OCI-LY1 (cell line): ENCODE results near the gene GPR107.

ENCODE experiments used
- H2AFZ ChIP-seq: fragments of 200-600 bp; sonication (generic), shearing (Covaris generic); 2 replicates; pipeline ENCODE4 v1.6.0; 2014; ENCODE audit warnings: antibody characterized with exemption, mild to moderate bottlenecking, low read length
- H3F3A ChIP-seq: fragments of 200-600 bp; sonication (generic), shearing (Covaris generic); 2 replicates; pipeline ENCODE4 v1.6.0; 2014; ENCODE audit warnings: mild to moderate bottlenecking, antibody characterized with exemption, low read length, moderate library complexity; ENCODE audit not compliant: insufficient read depth
- H3K27ac ChIP-seq: fragments of 200-600 bp; sonication (generic); 2 replicates; pipeline ENCODE4 v1.5.1; 2014; ENCODE audit warnings: low read length, mixed run types, mild to moderate bottlenecking, low read depth; ENCODE audit not compliant: poor library complexity, severe bottlenecking
- H3K27me3 ChIP-seq: fragments of 200-600 bp; sonication (generic); 2 replicates; pipeline ENCODE4 v1.6.0; 2014; ENCODE audit warnings: antibody characterized with exemption, mild to moderate bottlenecking, low read length, moderate library complexity; ENCODE audit not compliant: insufficient read depth
- H3K36me3 ChIP-seq: fragments of 200-600 bp; sonication (generic); 2 replicates; pipeline ENCODE4 v1.6.1; 2014; ENCODE audit warnings: mild to moderate bottlenecking, antibody characterized with exemption, low read length, moderate library complexity, mixed read lengths; ENCODE audit not compliant: insufficient read depth
- H3K4me1 ChIP-seq: fragments of 200-600 bp; sonication (generic); 2 replicates; pipeline ENCODE4 v1.5.1; 2014; ENCODE audit warnings: mild to moderate bottlenecking, low read length, moderate library complexity; ENCODE audit not compliant: insufficient read depth, severe bottlenecking
- H3K4me2 ChIP-seq: fragments of 200-600 bp; sonication (generic), shearing (Covaris generic); 2 replicates; pipeline ENCODE4 v1.6.1; 2014; ENCODE audit warnings: low read length
- H3K4me3 ChIP-seq: fragments of 200-600 bp; sonication (generic); 2 replicates; pipeline ENCODE4 v1.5.1; 2014; ENCODE audit warnings: low read length, low read depth, mild to moderate bottlenecking, mixed read lengths; ENCODE audit not compliant: poor library complexity, severe bottlenecking
- H3K79me2 ChIP-seq: fragments of 200-600 bp; shearing (Covaris generic); 2 replicates; pipeline ENCODE4 v1.6.1; 2016; ENCODE audit warnings: mixed run types, low read length, mixed read lengths; ENCODE audit not compliant: insufficient read depth
- H3K9ac ChIP-seq: fragments of 200-600 bp; sonication (generic), shearing (Covaris generic); 2 replicates; pipeline ENCODE4 v1.6.1; 2014; ENCODE audit warnings: mild to moderate bottlenecking, low read length, mixed read lengths
- H3K9me2 ChIP-seq: fragments of 200-600 bp; sonication (generic), shearing (Covaris generic); 2 replicates; pipeline ENCODE4 v1.6.1; 2014; ENCODE audit warnings: low read depth, mild to moderate bottlenecking, low read length, mixed read lengths
- H3K9me3 ChIP-seq: fragments of 200-600 bp; shearing (Covaris generic); 2 replicates; pipeline ENCODE4 v1.6.1; 2014; ENCODE audit warnings: low read length, mixed read lengths
- H4K20me1 ChIP-seq: fragments of 200-600 bp; sonication (generic), shearing (Covaris generic); 2 replicates; pipeline ENCODE4 v1.6.0; 2016; ENCODE audit warnings: mild to moderate bottlenecking, low read length; ENCODE audit not compliant: insufficient read depth
- EZH2 ChIP-seq: fragments of 200-600 bp; sonication (generic), shearing (Covaris generic); IDR thresholded peaks from 2 replicates; pipeline ENCODE4 v1.8.0; 2017; ENCODE audit warnings: borderline replicate concordance, mixed run types, mild to moderate bottlenecking, antibody characterized with exemption, low read length, moderate library complexity, mixed read lengths
- TF ChIP-seq, protein P1 (sequence below): fragments of 200-600 bp; sonication (generic), shearing (Covaris generic); IDR thresholded peaks from 2 replicates; pipeline ENCODE4 v1.5.1; 2017; ENCODE audit warnings: mild to moderate bottlenecking, antibody characterized with exemption, low read length, moderate library complexity, mixed read lengths

GPR107 gene

DNA sequence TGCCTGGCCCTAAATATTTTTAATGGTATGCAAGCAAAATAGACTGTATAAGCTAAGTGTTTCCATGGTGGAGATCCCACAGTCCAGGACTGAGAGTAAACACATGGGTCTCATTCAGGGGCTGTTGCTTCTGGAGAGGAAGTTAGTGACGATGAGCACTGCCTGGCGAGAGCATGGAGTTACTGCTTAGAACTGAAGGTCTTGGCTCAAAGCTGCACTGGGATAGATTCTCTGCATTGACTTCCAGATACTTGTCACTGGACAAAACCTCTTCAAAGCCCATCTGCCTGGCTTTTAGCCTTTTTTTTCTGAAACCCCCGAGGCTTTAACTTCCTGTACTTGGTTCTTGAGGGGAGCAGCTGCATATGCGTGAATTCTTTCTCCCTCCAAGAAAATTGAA is 39.2 kb downstream of the GPR107 start:
- Histone ChIP-seq H3K79me2 (no peaks in the 10 kb centered on the region), H3K27me3 (no peaks in the 10 kb centered on the region), H2AFZ (no peak overlapping the region), H3K9me3 (no peaks in the 10 kb centered on the region), H3K27ac (no peak overlapping the region), H3K4me2 (no peak overlapping the region), H3F3A (no peaks in the 10 kb centered on the region), H4K20me1 (no peaks in the 10 kb centered on the region), H3K4me1 (no peaks in the 10 kb centered on the region), H3K9ac (no peak overlapping the region), H3K36me3 (peaks cover 36% of the 10 kb centered on the region), H3K9me2 (no peaks in the 10 kb centered on the region), H3K4me3 (no peak overlapping the region)
- TF ChIP-seq, protein P1, sequence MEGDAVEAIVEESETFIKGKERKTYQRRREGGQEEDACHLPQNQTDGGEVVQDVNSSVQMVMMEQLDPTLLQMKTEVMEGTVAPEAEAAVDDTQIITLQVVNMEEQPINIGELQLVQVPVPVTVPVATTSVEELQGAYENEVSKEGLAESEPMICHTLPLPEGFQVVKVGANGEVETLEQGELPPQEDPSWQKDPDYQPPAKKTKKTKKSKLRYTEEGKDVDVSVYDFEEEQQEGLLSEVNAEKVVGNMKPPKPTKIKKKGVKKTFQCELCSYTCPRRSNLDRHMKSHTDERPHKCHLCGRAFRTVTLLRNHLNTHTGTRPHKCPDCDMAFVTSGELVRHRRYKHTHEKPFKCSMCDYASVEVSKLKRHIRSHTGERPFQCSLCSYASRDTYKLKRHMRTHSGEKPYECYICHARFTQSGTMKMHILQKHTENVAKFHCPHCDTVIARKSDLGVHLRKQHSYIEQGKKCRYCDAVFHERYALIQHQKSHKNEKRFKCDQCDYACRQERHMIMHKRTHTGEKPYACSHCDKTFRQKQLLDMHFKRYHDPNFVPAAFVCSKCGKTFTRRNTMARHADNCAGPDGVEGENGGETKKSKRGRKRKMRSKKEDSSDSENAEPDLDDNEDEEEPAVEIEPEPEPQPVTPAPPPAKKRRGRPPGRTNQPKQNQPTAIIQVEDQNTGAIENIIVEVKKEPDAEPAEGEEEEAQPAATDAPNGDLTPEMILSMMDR = no peak
- TF ChIP-seq EZH2 = no peak

DNA sequence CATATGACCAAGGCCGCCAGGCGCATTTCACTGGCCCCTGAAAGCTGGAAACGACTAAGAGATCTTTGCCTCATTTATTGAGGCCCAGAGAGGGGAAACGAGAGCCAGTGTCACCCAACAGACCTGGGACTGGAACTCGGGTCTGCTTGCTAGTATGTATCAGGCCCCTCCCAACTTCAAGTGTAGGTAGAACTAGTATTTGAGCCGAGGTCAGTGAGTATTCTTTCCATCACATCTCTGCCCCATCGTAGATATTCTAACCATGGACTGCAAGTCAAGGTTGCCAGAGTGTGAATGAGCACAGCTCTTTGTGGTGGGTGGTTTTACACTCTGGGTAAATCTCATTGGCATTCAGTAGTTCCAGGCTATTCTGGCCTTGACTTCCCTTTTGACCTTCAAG is 42.2 kb downstream of the GPR107 start:
- H3K27ac ChIP-seq = no peak overlapping the region

DNA sequence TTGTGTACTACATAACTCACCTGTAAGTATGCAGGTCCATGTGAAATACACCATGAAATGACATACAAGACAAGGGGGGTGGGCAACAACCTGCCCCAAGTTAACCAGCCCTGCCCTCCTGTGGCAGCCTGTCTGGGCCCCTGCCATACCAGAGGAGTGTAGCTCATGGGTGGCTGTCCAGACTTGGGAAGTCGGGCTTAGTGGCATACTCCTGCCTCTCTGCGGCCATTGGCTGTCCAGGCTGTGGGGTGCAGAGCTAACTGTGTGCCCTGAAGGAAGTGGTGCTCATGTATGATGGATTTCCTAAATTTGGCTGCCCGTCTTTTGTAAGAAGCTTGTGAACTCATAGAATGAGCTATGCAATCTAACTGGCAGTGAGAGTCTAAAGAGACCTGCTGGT is 47.0 kb downstream of the GPR107 start:
- H2AFZ ChIP-seq = no peak overlapping the region
- H3K36me3 ChIP-seq = peaks cover 49% of the 10 kb centered on the region
- H4K20me1 ChIP-seq = no peaks in the 10 kb centered on the region
- no peaks in the 10 kb centered on the region for H3K9me2 ChIP-seq
- no peaks in the 10 kb centered on the region for H3K9me3 ChIP-seq
- no peaks in the 10 kb centered on the region for H3K4me1 ChIP-seq
- H3K9ac ChIP-seq = no peak overlapping the region
- no peaks in the 10 kb centered on the region for H3K27me3 ChIP-seq
- no peak for TF ChIP-seq EZH2
- TF ChIP-seq, protein P1 = no peak
- H3K27ac ChIP-seq = no peak overlapping the region
- no peak overlapping the region for H3K4me2 ChIP-seq
- no peaks in the 10 kb centered on the region for H3F3A ChIP-seq
- H3K4me3 ChIP-seq = no peak overlapping the region
- no peaks in the 10 kb centered on the region for H3K79me2 ChIP-seq

More for the DNA sequence above, 42.2 kb downstream of the GPR107 start:
- no peak overlapping the region for H3K4me3 ChIP-seq
- H3K4me1 ChIP-seq = no peaks in the 10 kb centered on the region
- no peaks in the 10 kb centered on the region for H3K9me2 ChIP-seq
- H3K27me3 ChIP-seq = no peaks in the 10 kb centered on the region
- H2AFZ ChIP-seq = no peak overlapping the region
- no peaks in the 10 kb centered on the region for H3K79me2 ChIP-seq
- TF ChIP-seq EZH2 = no peak
- peaks cover 42% of the 10 kb centered on the region for H3K36me3 ChIP-seq
- no peaks in the 10 kb centered on the region for H3F3A ChIP-seq
- no peaks in the 10 kb centered on the region for H3K9me3 ChIP-seq
- H4K20me1 ChIP-seq = no peaks in the 10 kb centered on the region
- H3K4me2 ChIP-seq = no peak overlapping the region
- H3K9ac ChIP-seq = no peak overlapping the region

DNA sequence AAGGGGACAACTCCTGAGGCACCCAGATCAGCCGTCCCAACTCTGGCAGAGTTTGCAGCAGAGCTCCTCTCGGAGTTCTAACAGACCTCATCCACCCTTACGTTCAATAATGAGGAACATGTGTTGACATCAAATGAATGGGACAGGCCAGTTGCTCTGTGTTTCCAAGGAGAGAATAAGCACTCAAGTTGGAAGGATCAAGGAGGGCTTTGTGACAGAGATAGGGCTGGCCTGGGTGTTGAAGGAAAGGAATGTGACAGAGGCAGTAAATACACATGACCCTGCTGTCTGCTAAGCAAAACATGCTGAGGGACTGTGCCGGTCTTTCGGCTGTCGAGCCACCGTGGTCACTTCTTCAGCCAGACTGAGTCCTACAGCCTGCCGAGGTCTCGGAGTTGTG is 48.2 kb downstream of the GPR107 start:
- no peak overlapping the region for H3K27ac ChIP-seq
- peaks cover 49% of the 10 kb centered on the region for H3K36me3 ChIP-seq
- H3K4me3 ChIP-seq = no peak overlapping the region
- H3K9ac ChIP-seq = no peak overlapping the region
- H4K20me1 ChIP-seq = no peaks in the 10 kb centered on the region
- TF ChIP-seq, protein P1 = no peak
- no peaks in the 10 kb centered on the region for H3K4me1 ChIP-seq
- no peak overlapping the region for H2AFZ ChIP-seq
- no peak overlapping the region for H3K4me2 ChIP-seq
- no peaks in the 10 kb centered on the region for H3K79me2 ChIP-seq
- no peaks in the 10 kb centered on the region for H3K9me3 ChIP-seq
- no peaks in the 10 kb centered on the region for H3K27me3 ChIP-seq
- no peaks in the 10 kb centered on the region for H3K9me2 ChIP-seq
- H3F3A ChIP-seq = no peaks in the 10 kb centered on the region
